Endothelial cell (in vitro differentiated cells): ENCODE results near the gene SEC14L1. TPM values are rescaled to one million over a fixed set of nuclear protein-coding genes. Genes with fewer than 3 reads are reported as not detected.

ENCODE experiments used
- DNase-seq: peaks from one replicate; pipeline ENCODE4 v3.0.0; 2021; ENCODE audit warnings: low spot score
- H3K27ac Mint-ChIP-seq: one replicate; pipeline ENCODE4 v1.8.0; 2021; ENCODE audit warnings: mixed read lengths, inconsistent platforms; ENCODE audit not compliant: unreplicated experiment
- H3K27me3 Mint-ChIP-seq: one replicate; pipeline ENCODE4 v1.8.0; 2021; ENCODE audit warnings: mild to moderate bottlenecking, moderate library complexity, mixed read lengths, inconsistent platforms; ENCODE audit not compliant: unreplicated experiment
- H3K36me3 Mint-ChIP-seq: one replicate; pipeline ENCODE4 v1.8.0; 2021; ENCODE audit warnings: mild to moderate bottlenecking, low read depth, mixed read lengths, inconsistent platforms; ENCODE audit not compliant: unreplicated experiment
- H3K4me1 Mint-ChIP-seq: one replicate; pipeline ENCODE4 v1.8.0; 2021; ENCODE audit warnings: mild to moderate bottlenecking, mixed read lengths, inconsistent platforms; ENCODE audit not compliant: unreplicated experiment
- H3K4me3 Mint-ChIP-seq: one replicate; pipeline ENCODE4 v1.8.0; 2021; ENCODE audit warnings: mild to moderate bottlenecking, mixed read lengths, inconsistent platforms; ENCODE audit not compliant: unreplicated experiment
- H3K9me3 Mint-ChIP-seq: one replicate; pipeline ENCODE4 v1.8.0; 2021; ENCODE audit warnings: mixed read lengths, inconsistent platforms; ENCODE audit not compliant: unreplicated experiment
- long read RNA-seq: library from polyadenylated mRNA; unstranded; transcript quantifications from one replicate; pipeline ENCODE4 v2.0.0, GENCODE V29; 2020; ENCODE audit not compliant: unreplicated experiment
- total RNA-seq: library from RNA; stranded (reverse); fragmentation: NEBNext Ultra II Directional; extraction: Animal tissue kit (Norgen Biotek cat#: 25700); gene quantifications from one replicate; pipeline ENCODE4 v1.2.1, GENCODE V29; 2021; ENCODE audit not compliant: unreplicated experiment
- TF ChIP-seq, protein P1 (sequence below): fragments of 200-600 bp; sonication (generic); IDR thresholded peaks from one replicate; pipeline ENCODE4 v1.5.0; 2021; ENCODE audit warnings: antibody characterized with exemption; ENCODE audit not compliant: unreplicated experiment

The SEC14L1 gene
- total RNA-seq: 315 TPM
- long read RNA-seq, full-length matches to known transcripts: 41 of 60 reads
- long read RNA-seq, partial matches to known transcripts: 10 of 60 reads
- long read RNA-seq, other reads (novel, unspliced or antisense): 9 of 60 reads

DNA sequence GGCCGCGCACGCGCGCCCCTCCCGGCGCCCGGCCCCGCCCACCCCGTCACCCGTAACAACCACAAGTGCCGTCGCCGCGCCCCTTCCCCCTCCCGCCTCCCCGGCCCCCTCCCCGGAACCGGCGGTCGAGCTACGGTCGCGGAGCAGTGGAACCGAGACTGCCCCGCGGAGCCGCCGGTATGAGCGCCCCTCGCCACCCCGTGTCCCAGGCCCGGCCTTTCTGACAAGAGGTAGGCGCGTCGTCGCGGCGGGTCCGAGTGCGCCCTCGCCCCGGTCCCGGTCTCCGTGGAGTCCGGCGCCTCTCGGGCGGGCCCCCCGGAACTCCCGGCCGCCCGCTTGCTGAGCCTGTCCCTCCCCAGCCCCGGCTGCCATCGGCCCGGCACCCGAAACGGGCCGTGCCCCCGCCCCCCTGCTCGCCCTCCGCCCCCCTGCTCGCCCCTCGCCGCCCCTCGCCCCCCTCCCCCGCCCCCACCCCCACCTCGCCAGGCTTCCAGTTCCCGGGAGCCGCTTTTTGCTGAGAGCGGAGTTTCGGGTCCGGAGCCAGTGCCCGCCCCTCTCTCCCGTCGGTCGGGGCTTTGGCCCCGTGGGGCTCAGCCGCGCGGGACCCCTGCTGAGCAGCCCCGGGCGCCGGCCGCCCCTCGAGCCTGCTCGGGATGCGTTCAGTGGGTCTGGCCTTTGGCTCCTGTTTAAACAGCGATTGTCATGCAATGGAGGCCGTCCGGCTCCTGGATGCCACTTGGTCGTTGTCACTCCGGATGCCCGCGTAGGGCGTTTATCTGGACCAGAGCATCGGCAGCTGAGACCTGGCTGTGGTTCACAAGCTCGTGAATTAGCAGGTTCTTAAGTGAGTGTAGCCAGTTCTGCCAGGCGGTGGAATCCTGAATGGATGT, at the start of gene SEC14L1:
Gene SEC14L1, plus strand, starts transcription at position 92 of the 890 bp plus-strand sequence. CDS start 2,628 bp downstream, outside the sequence.
- Mint-ChIP-seq H3K27me3 (peaks cover 6% of the 10 kb centered on the region), H3K4me1 (peaks cover 47% of the 10 kb centered on the region), H3K9me3 (peaks cover 5% of the 10 kb centered on the region), H3K36me3 (peaks cover 59% of the 10 kb centered on the region), H3K4me3 (peak within 1 kb of the TSS; percentile 97), H3K27ac (peak within 1 kb of the TSS; percentile 89)
- TF ChIP-seq, protein P1, sequence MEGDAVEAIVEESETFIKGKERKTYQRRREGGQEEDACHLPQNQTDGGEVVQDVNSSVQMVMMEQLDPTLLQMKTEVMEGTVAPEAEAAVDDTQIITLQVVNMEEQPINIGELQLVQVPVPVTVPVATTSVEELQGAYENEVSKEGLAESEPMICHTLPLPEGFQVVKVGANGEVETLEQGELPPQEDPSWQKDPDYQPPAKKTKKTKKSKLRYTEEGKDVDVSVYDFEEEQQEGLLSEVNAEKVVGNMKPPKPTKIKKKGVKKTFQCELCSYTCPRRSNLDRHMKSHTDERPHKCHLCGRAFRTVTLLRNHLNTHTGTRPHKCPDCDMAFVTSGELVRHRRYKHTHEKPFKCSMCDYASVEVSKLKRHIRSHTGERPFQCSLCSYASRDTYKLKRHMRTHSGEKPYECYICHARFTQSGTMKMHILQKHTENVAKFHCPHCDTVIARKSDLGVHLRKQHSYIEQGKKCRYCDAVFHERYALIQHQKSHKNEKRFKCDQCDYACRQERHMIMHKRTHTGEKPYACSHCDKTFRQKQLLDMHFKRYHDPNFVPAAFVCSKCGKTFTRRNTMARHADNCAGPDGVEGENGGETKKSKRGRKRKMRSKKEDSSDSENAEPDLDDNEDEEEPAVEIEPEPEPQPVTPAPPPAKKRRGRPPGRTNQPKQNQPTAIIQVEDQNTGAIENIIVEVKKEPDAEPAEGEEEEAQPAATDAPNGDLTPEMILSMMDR: no peak
- peak; percentile 47 for DNase-seq

- no peak overlapping the region for H3K4me3 Mint-ChIP-seq
- H3K9me3 Mint-ChIP-seq: no peaks in the 10 kb centered on the region
- H3K27ac Mint-ChIP-seq: peak overlapping the region; percentile 11
- DNase-seq: no peak
- peaks cover 30% of the 10 kb centered on the region for H3K4me1 Mint-ChIP-seq
- peaks cover 2% of the 10 kb centered on the region for H3K27me3 Mint-ChIP-seq
- peaks cover 11% of the 10 kb centered on the region for H3K36me3 Mint-ChIP-seq
- TF ChIP-seq, protein P1: no peak
Measured at GRCh38 chr17:77092025-77092424, 48.7 kb upstream of the SEC14L1 start.

DNA sequence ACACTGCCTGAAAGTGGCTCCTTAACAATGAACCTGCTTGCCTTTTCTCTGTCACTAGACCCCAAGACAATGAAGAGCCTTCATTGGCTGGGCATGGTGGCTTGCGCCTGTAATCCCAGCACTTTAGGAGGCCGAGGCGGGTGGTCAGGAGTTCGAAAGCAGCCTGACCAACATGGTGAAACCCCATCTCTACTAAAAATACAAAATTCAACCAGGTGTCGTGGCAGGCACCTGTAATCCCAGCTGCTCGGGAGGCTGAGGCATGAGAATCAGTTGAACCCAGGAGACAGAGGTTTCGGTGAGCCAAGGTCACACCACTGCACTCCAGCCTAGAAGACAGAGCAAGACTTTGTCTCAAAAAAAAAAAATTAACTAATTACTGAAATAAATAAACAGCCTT, 45.3 kb upstream of the SEC14L1 start:
- Mint-ChIP-seq H3K27me3 (peaks cover 6% of the 10 kb centered on the region), H3K4me3 (no peak overlapping the region), H3K9me3 (no peaks in the 10 kb centered on the region), H3K4me1 (peaks cover 30% of the 10 kb centered on the region), H3K36me3 (peaks cover 14% of the 10 kb centered on the region), H3K27ac (no peak overlapping the region)
- TF ChIP-seq, protein P1: no peak
- no peak for DNase-seq

GRCh38 chr17:77096570-77097214, 44.1 kb upstream of the SEC14L1 start:
- TF ChIP-seq, protein P1: peak; percentile 55
- H3K4me1 Mint-ChIP-seq: peaks cover 31% of the 10 kb centered on the region
- H3K27me3 Mint-ChIP-seq: peaks cover 6% of the 10 kb centered on the region
- peaks cover 14% of the 10 kb centered on the region for H3K36me3 Mint-ChIP-seq
- no peak overlapping the region for H3K27ac Mint-ChIP-seq
- H3K4me3 Mint-ChIP-seq: no peak overlapping the region
- no peak for DNase-seq
- H3K9me3 Mint-ChIP-seq: no peaks in the 10 kb centered on the region
